SU-DHL-6 (cell line): ENCODE measurements around the gene SNX18.

Experiments used
- H2AFZ ChIP-seq: fragments of 200-600 bp; sonication (generic); 2 replicates; pipeline ENCODE4 v1.6.1; 2014; ENCODE audit warnings: low read depth, mild to moderate bottlenecking, moderate library complexity, mixed read lengths, antibody characterized with exemption, low read length; ENCODE audit not compliant: severe bottlenecking
- H3F3A ChIP-seq: fragments of 200-600 bp; shearing (Covaris generic); 2 replicates; pipeline ENCODE4 v1.6.0; 2016; ENCODE audit warnings: antibody characterized with exemption, mild to moderate bottlenecking; ENCODE audit not compliant: insufficient read depth
- H3K27ac ChIP-seq: fragments of 200-600 bp; sonication (generic); 2 replicates; pipeline ENCODE4 v1.5.1; 2016; ENCODE audit warnings: low read depth, mild to moderate bottlenecking, low read length, moderate library complexity, mixed read lengths
- H3K27me3 ChIP-seq: fragments of 200-600 bp; sonication (generic), shearing (Covaris generic); 2 replicates; pipeline ENCODE4 v1.6.0; 2014; ENCODE audit warnings: mild to moderate bottlenecking, low read length
- H3K36me3 ChIP-seq: fragments of 200-600 bp; sonication (generic); 2 replicates; pipeline ENCODE4 v1.6.1; 2014; ENCODE audit warnings: mild to moderate bottlenecking, low read length, mixed read lengths
- H3K4me2 ChIP-seq: fragments of 300-600, 200-600 bp; shearing (Covaris generic), sonication (generic); 2 replicates; pipeline ENCODE4 v1.6.0; 2014; ENCODE audit warnings: low read length, low read depth, mild to moderate bottlenecking; ENCODE audit not compliant: poor library complexity, severe bottlenecking
- H3K4me3 ChIP-seq: fragments of 200-600 bp; sonication (generic); 2 replicates; pipeline ENCODE4 v1.5.1; 2014; ENCODE audit warnings: antibody characterized with exemption, low read length, mild to moderate bottlenecking, mixed read lengths; ENCODE audit not compliant: insufficient read depth, poor library complexity, severe bottlenecking
- H3K79me2 ChIP-seq: fragments of 200-600 bp; sonication (generic); 2 replicates; pipeline ENCODE4 v1.6.1; 2014; ENCODE audit warnings: mild to moderate bottlenecking, low read length, moderate library complexity; ENCODE audit not compliant: insufficient read depth
- H3K9ac ChIP-seq: fragments of 200-600 bp; sonication (generic); 2 replicates; pipeline ENCODE4 v1.7.0; 2014; ENCODE audit warnings: mild to moderate bottlenecking, low read length
- H3K9me2 ChIP-seq: fragments of 200-600 bp; sonication (generic); replicated peaks from 2 replicates; pipeline ENCODE4 v1.6.1; 2014; ENCODE audit warnings: low read length; ENCODE audit not compliant: insufficient read depth
- H3K9me3 ChIP-seq: fragments of 200-600 bp; sonication (generic); 2 replicates; pipeline ENCODE4 v1.6.1; 2014; ENCODE audit warnings: low read length, mixed read lengths; ENCODE audit not compliant: insufficient read depth
- H4K20me1 ChIP-seq: fragments of 200-600 bp; sonication (generic); 2 replicates; pipeline ENCODE4 v1.6.1; 2014; ENCODE audit warnings: low read depth, mild to moderate bottlenecking, antibody characterized with exemption, low read length, moderate library complexity, mixed read lengths
- CTCF ChIP-seq: fragments of 200-600 bp; sonication (generic); IDR thresholded peaks from one replicate; pipeline ENCODE4 v1.5.1; 2017; ENCODE audit warnings: antibody characterized with exemption, mild to moderate bottlenecking, low read length, moderate library complexity; ENCODE audit not compliant: insufficient read depth, poor library complexity, severe bottlenecking
- EZH2phosphoT487 ChIP-seq: fragments of 200-600 bp; sonication (generic), shearing (Covaris generic); conservative IDR thresholded peaks from 2 replicates; pipeline ENCODE4 v1.6.1; 2018; ENCODE audit warnings: mild to moderate bottlenecking, antibody characterized with exemption, low read length, moderate library complexity, mixed read lengths

The SNX18 gene

GRCh38 chr5:54558362-54558761, 40.8 kb downstream of the SNX18 start:
- no peaks in the 10 kb centered on the region for H3K79me2 ChIP-seq
- H3K9me2 ChIP-seq = no peaks in the 10 kb centered on the region
- no peaks in the 10 kb centered on the region for H4K20me1 ChIP-seq
- H3K9ac ChIP-seq = no peak overlapping the region
- no peak overlapping the region for H3K4me2 ChIP-seq
- H3K9me3 ChIP-seq = no peaks in the 10 kb centered on the region
- H3K36me3 ChIP-seq = no peaks in the 10 kb centered on the region
- no peak overlapping the region for H3K27ac ChIP-seq
- H3K4me3 ChIP-seq = no peak overlapping the region
- H3K27me3 ChIP-seq = no peaks in the 10 kb centered on the region
- TF ChIP-seq CTCF (no peak), EZH2phosphoT487 (no peak)
- no peak overlapping the region for H2AFZ ChIP-seq
- H3F3A ChIP-seq = no peaks in the 10 kb centered on the region

GRCh38 chr5:54561651-54562050, 44.1 kb downstream of the SNX18 start:
- Histone ChIP-seq H3K9me2 (no peaks in the 10 kb centered on the region), H3K79me2 (no peaks in the 10 kb centered on the region), H3K36me3 (no peaks in the 10 kb centered on the region), H3K9me3 (no peaks in the 10 kb centered on the region), H3K9ac (no peak overlapping the region), H2AFZ (no peak overlapping the region), H3K4me2 (no peak overlapping the region), H3K4me3 (no peak overlapping the region), H3K27me3 (no peaks in the 10 kb centered on the region), H3K27ac (no peak overlapping the region), H3F3A (no peaks in the 10 kb centered on the region), H4K20me1 (no peaks in the 10 kb centered on the region)
- TF ChIP-seq EZH2phosphoT487 (no peak), CTCF (no peak)

GRCh38 chr5:54563083-54563761, 45.7 kb downstream of the SNX18 start:
- Histone ChIP-seq H3F3A (no peaks in the 10 kb centered on the region), H3K27me3 (no peaks in the 10 kb centered on the region), H3K9ac (no peak overlapping the region), H3K79me2 (no peaks in the 10 kb centered on the region), H3K27ac (no peak overlapping the region), H2AFZ (no peak overlapping the region), H3K9me2 (no peaks in the 10 kb centered on the region), H3K9me3 (no peaks in the 10 kb centered on the region), H3K36me3 (no peaks in the 10 kb centered on the region), H3K4me2 (no peak overlapping the region), H3K4me3 (no peak overlapping the region), H4K20me1 (no peaks in the 10 kb centered on the region)
- TF ChIP-seq EZH2phosphoT487 (no peak), CTCF (no peak)
